Trophoblast cell (in vitro differentiated cells and primary cell): ENCODE data around the gene PLEKHA1.
A peak's percentile ranks its signal among the peaks of the same experiment; 100 is the strongest.

Experiments
- DNase-seq, 2 donors: peaks; one replicate each; pipeline ENCODE4 v3.0.0-alpha.2; 2016
- H2AFZ ChIP-seq: 2 replicates; pipeline ENCODE4 v1.6.1; 2013; ENCODE audit warnings: low read length, moderate library complexity, mild to moderate bottlenecking; ENCODE audit not compliant: insufficient read depth, poor library complexity
- H2AK5ac ChIP-seq: 2 replicates; pipeline ENCODE4 v1.6.1; 2013; ENCODE audit warnings: mild to moderate bottlenecking, low read length
- H2BK120ac ChIP-seq: 2 replicates; pipeline ENCODE4 v1.6.1; 2013; ENCODE audit warnings: low read length, mild to moderate bottlenecking, moderate library complexity; ENCODE audit not compliant: insufficient read depth, poor library complexity
- H2BK12ac ChIP-seq: 2 replicates; pipeline ENCODE4 v1.6.1; 2013; ENCODE audit warnings: mild to moderate bottlenecking, low read length, moderate library complexity
- H2BK5ac ChIP-seq: 2 replicates; pipeline ENCODE4 v1.6.1; 2013; ENCODE audit warnings: low read length, low read depth, moderate library complexity, mild to moderate bottlenecking; ENCODE audit not compliant: poor library complexity
- H3K14ac ChIP-seq: 2 replicates; pipeline ENCODE4 v1.6.1; 2013; ENCODE audit warnings: mild to moderate bottlenecking, low read length
- H3K18ac ChIP-seq: 2 replicates; pipeline ENCODE4 v1.6.1; 2013; ENCODE audit warnings: mild to moderate bottlenecking, low read length
- H3K23ac ChIP-seq: 2 replicates; pipeline ENCODE4 v1.6.1; 2013; ENCODE audit warnings: low read length
- H3K27ac ChIP-seq: 2 replicates; pipeline ENCODE4 v1.5.1; 2013; ENCODE audit warnings: low read depth, mild to moderate bottlenecking, inconsistent platforms, low read length, moderate library complexity
- H3K27me3 ChIP-seq: 2 replicates; pipeline ENCODE4 v1.6.1; 2013; ENCODE audit warnings: inconsistent platforms, mild to moderate bottlenecking, low read length, moderate library complexity; ENCODE audit not compliant: insufficient read depth
- H3K36me3 ChIP-seq, 2 experiments: 1 replicate in 1 of 2; 2 replicates in 1 of 2; pipeline ENCODE4 v1.6.1; 2013; ENCODE audit warnings: low read length in 2 of 2, mild to moderate bottlenecking in 2 of 2, moderate library complexity in 1 of 2; ENCODE audit not compliant: insufficient read depth in 2 of 2, control insufficient read depth in 1 of 2
- H3K4ac ChIP-seq: 2 replicates; pipeline ENCODE4 v1.6.1; 2013; ENCODE audit warnings: low read depth, mild to moderate bottlenecking, low read length, moderate library complexity
- H3K4me1 ChIP-seq, 2 experiments: 1 replicate in 1 of 2; 2 replicates in 1 of 2; pipeline ENCODE4 v1.6.1; 2013; ENCODE audit warnings: low read length in 2 of 2, mild to moderate bottlenecking in 2 of 2, moderate library complexity in 1 of 2; ENCODE audit not compliant: insufficient read depth in 2 of 2, control insufficient read depth in 1 of 2
- H3K4me2 ChIP-seq: 2 replicates; pipeline ENCODE4 v1.6.1; 2013; ENCODE audit warnings: inconsistent platforms, mild to moderate bottlenecking, low read length, moderate library complexity
- H3K4me3 ChIP-seq: 2 replicates; pipeline ENCODE4 v1.5.1; 2013; ENCODE audit warnings: mild to moderate bottlenecking, low read depth, low read length, inconsistent platforms
- H3K79me1 ChIP-seq: one replicate; pipeline ENCODE4 v1.6.1; 2013; ENCODE audit warnings: low read length
- H3K79me2 ChIP-seq: 2 replicates; pipeline ENCODE4 v1.6.1; 2013; ENCODE audit warnings: low read length, mild to moderate bottlenecking; ENCODE audit not compliant: control insufficient read depth, insufficient read depth, poor library complexity
- H3K9ac ChIP-seq: 2 replicates; pipeline ENCODE4 v1.6.1; 2013; ENCODE audit warnings: mild to moderate bottlenecking, low read length
- H3K9me3 ChIP-seq: 2 replicates; pipeline ENCODE4 v1.6.1; 2013; ENCODE audit warnings: low read depth, mild to moderate bottlenecking, control low read depth, inconsistent platforms, low read length; ENCODE audit not compliant: insufficient read depth
- H4K12ac ChIP-seq: 2 replicates; pipeline ENCODE4 v1.6.1; 2013; ENCODE audit warnings: low read depth, mild to moderate bottlenecking, low read length, moderate library complexity
- H4K8ac ChIP-seq: 2 replicates; pipeline ENCODE4 v1.6.1; 2013; ENCODE audit warnings: low read depth, mild to moderate bottlenecking, low read length, moderate library complexity
- H4K91ac ChIP-seq: one replicate; pipeline ENCODE4 v1.6.1; 2013; ENCODE audit warnings: low read depth, mild to moderate bottlenecking, low read length, moderate library complexity
- WGBS: extraction: QIAGEN DNeasy Blood & Tissue Kit; methylation state at CpG from one replicate; pipeline ENCODE4 v1.1.7; 2013; ENCODE audit warnings: missing lambda C conversion rate; ENCODE audit not compliant: insufficient read length, insufficient coverage; ENCODE audit errors: extremely low coverage; 5-methylcytosine and 5-hydroxymethylcytosine counted together

Gene PLEKHA1

GRCh38 chr10:122343936-122344335 is 30.6 kb upstream of the PLEKHA1 start:
- no peak overlapping the region for H3K18ac ChIP-seq
- H3K4ac ChIP-seq = no peak overlapping the region
- no peak overlapping the region for H3K9ac ChIP-seq
- H3K79me1 ChIP-seq = peaks cover 2% of the 10 kb centered on the region
- H3K36me3 ChIP-seq = no peaks in the 10 kb centered on the region
- H4K91ac ChIP-seq = no peak overlapping the region
- H3K4me2 ChIP-seq = no peak overlapping the region
- no peak overlapping the region for H3K23ac ChIP-seq
- H4K8ac ChIP-seq = no peak overlapping the region
- H3K14ac ChIP-seq = no peak overlapping the region
- no peak overlapping the region for H2AK5ac ChIP-seq
- H2BK120ac ChIP-seq = no peak overlapping the region
- no peaks in the 10 kb centered on the region for H3K27me3 ChIP-seq
- H4K12ac ChIP-seq = no peak overlapping the region
- no peak overlapping the region for H2AFZ ChIP-seq
- no peak overlapping the region for H3K4me3 ChIP-seq
- peaks cover 3 to 17% of the 10 kb centered on the region in 2 experiments for H3K4me1 ChIP-seq
- DNase-seq = peak; percentile 94 to 98
- peak overlapping the region; percentile 50 for H2BK12ac ChIP-seq
- no CpG with 5 or more reads among the region's 8 CpGs for WGBS
- H3K79me2 ChIP-seq = no peaks in the 10 kb centered on the region
- H2BK5ac ChIP-seq = no peak overlapping the region
- H3K9me3 ChIP-seq = peaks cover 5% of the 10 kb centered on the region
- no peak overlapping the region for H3K27ac ChIP-seq

GRCh38 chr10:122344741-122345258 is 29.7 kb upstream of the PLEKHA1 start:
- Histone ChIP-seq H2AK5ac (no peak overlapping the region), H4K91ac (no peak overlapping the region), H2BK5ac (no peak overlapping the region), H3K4me3 (no peak overlapping the region), H4K12ac (no peak overlapping the region), H3K4me2 (no peak overlapping the region), H3K27me3 (no peaks in the 10 kb centered on the region), H2BK12ac (no peak overlapping the region), H3K36me3 (no peaks in the 10 kb centered on the region), H3K18ac (no peak overlapping the region), H3K4me1 (peaks cover 3 to 17% of the 10 kb centered on the region in 2 experiments), H3K4ac (no peak overlapping the region), H3K27ac (no peak overlapping the region), H3K79me2 (no peaks in the 10 kb centered on the region), H2AFZ (no peak overlapping the region), H3K23ac (no peak overlapping the region), H2BK120ac (no peak overlapping the region), H3K9ac (no peak overlapping the region), H4K8ac (no peak overlapping the region), H3K9me3 (peaks cover 5% of the 10 kb centered on the region), H3K14ac (no peak overlapping the region), H3K79me1 (peaks cover 2% of the 10 kb centered on the region)
- WGBS = no CpG with 5 or more reads among the region's 9 CpGs
- DNase-seq = peak; percentile 75 to 95

GRCh38 chr10:122346326-122346950 is 28.1 kb upstream of the PLEKHA1 start:
- H2BK12ac ChIP-seq = no peak overlapping the region
- H3K79me2 ChIP-seq = no peaks in the 10 kb centered on the region
- H3K27ac ChIP-seq = no peak overlapping the region
- no CpG with 5 or more reads among the region's 4 CpGs for WGBS
- no peak overlapping the region for H2BK5ac ChIP-seq
- H4K8ac ChIP-seq = no peak overlapping the region
- H3K27me3 ChIP-seq = no peaks in the 10 kb centered on the region
- H3K4me2 ChIP-seq = no peak overlapping the region
- DNase-seq = peak; percentile 76 to 83
- peaks cover 3 to 13% of the 10 kb centered on the region in 2 experiments for H3K4me1 ChIP-seq
- H3K9me3 ChIP-seq = peaks cover 9% of the 10 kb centered on the region
- H2BK120ac ChIP-seq = no peak overlapping the region
- no peak overlapping the region for H4K91ac ChIP-seq
- no peak overlapping the region for H2AFZ ChIP-seq
- peaks cover 2% of the 10 kb centered on the region for H3K79me1 ChIP-seq
- no peak overlapping the region for H3K23ac ChIP-seq
- no peak overlapping the region for H2AK5ac ChIP-seq
- H3K18ac ChIP-seq = no peak overlapping the region
- no peaks in the 10 kb centered on the region for H3K36me3 ChIP-seq
- H3K4ac ChIP-seq = no peak overlapping the region
- H3K4me3 ChIP-seq = no peak overlapping the region
- no peak overlapping the region for H3K14ac ChIP-seq
- H3K9ac ChIP-seq = no peak overlapping the region
- H4K12ac ChIP-seq = no peak overlapping the region

GRCh38 chr10:122347170-122347841 is 27.2 kb upstream of the PLEKHA1 start:
- Histone ChIP-seq H3K9ac (no peak overlapping the region), H3K36me3 (no peaks in the 10 kb centered on the region), H2BK12ac (no peak overlapping the region), H3K4me2 (no peak overlapping the region), H3K79me1 (peaks cover 2% of the 10 kb centered on the region), H3K18ac (no peak overlapping the region), H4K8ac (no peak overlapping the region), H2BK5ac (no peak overlapping the region), H3K14ac (no peak overlapping the region), H2BK120ac (no peak overlapping the region), H3K79me2 (no peaks in the 10 kb centered on the region), H3K27ac (no peak overlapping the region), H3K4ac (no peak overlapping the region), H2AK5ac (no peak overlapping the region), H3K4me3 (no peak overlapping the region), H3K4me1 (peaks cover 3 to 13% of the 10 kb centered on the region in 2 experiments), H3K9me3 (peaks cover 9% of the 10 kb centered on the region), H3K27me3 (no peaks in the 10 kb centered on the region), H2AFZ (no peak overlapping the region), H3K23ac (no peak overlapping the region), H4K12ac (no peak overlapping the region), H4K91ac (no peak overlapping the region)
- no CpG with 5 or more reads among the region's 8 CpGs for WGBS
- no peak for DNase-seq
